GM18511 (cell line): Measurements from ENCODE around the gene GRIPAP1.
"Not testable (repeated sequence)": the region's sequence is repeated elsewhere in the genome, so short reads cannot be mapped to it uniquely, and the experiment has no call there.

Source experiments
- ATAC-seq: cut with Tn5 transposase; IDR thresholded peaks from one replicate; pipeline ENCODE4 v1.9.1; 2021; ENCODE audit warnings: mild to moderate bottlenecking, moderate library complexity; ENCODE audit not compliant: unreplicated experiment

Gene GRIPAP1

DNA sequence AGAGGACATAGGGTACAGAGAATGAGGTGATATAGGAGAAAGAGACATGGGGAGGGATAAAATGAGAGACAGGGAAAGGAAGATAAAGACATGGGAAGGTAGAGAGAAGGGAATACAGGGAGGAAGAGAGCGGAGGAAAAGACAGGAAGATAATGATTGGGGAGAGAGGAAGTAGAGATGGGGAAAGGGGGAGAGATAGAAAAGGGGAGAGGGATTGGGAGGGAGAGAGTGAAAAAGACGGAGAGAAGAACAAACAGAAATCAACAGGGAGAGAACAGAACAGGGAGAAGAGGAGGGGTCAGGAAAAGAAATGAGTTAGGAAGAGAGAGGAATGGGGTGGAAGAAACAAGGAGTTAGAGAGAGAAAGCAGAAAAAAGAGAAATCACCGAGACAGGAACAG, 4.6 kb downstream of the GRIPAP1 start:
- no peak for ATAC-seq

DNA sequence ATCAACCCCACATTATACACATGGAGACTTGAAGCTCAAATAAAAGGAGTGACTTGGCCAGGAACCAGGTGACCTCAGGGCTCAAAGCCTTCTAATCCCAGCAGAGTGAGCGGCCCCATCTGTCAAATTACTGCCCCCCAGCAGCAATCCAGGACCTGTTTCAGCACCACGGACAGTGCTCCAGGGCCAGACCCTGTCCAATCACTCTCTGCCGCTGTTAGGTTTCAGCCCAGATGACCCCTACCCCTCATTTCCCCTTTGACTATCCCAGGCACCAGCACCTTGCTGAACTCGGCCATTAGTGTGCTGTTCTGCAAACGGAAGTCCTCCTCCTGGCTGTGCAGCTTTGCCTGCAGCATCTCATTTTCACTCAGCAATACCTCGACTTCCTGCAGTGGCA, 5.1 kb downstream of the GRIPAP1 start:
- ATAC-seq = no peak

DNA sequence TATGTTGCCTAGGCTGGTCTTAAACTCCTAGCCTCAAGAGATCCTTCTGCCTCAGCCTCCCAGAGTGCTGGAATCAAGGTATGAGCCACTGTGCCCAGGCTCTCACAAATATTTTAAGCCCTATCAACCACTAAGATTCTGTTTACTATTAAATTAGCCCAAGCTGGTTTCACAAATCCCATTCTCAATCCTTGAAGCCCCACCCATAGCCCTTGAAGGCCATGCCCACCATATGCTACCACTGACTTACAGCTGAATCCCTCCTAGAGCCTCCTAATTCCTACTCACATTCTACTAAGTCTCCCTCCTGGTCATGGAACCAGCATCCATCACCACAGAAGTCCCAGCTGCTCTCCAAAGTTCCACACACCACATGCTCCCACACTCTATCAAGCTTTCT, 9.7 kb downstream of the GRIPAP1 start:
- no peak for ATAC-seq

DNA sequence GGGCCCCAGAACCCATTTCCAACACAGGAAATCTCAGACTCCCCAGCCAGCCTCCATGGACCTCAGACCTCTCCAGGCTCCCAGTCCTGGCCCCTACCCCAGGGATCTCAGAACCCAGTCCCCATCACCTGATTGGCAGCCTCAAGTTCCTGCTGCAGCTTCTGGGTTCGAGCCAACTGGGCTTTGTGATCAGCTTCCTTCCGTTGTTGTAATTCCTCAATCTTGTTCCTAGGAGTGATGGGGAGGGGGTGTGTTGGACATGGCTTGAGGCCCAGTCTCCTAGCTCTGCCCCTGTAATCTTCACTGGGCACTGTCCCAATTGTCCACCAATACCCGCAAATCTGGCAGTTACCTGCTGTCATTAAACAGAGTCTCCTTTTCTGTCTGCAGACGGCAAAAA, 12.6 kb downstream of the GRIPAP1 start:
- ATAC-seq = no peak

DNA sequence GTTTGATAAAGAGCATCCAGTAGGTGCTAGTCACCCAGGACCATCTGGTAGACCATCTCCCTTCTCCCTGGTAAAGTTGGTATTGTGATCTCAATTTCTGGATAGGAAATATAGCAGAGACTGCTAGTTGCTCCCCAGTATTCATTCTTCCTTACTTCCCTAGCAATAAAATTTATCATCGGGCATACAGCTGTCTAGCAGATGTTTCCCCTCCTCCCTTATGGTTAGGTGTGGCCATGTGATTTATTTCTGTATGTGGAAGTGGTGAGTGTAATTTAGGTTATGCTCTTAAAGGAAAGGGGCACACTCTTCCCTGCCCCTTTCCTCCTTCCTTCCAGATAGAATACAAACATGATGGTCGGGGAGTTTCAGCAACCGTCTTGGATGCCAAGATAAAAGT, 18.2 kb downstream of the GRIPAP1 start:
- ATAC-seq = no peak

DNA sequence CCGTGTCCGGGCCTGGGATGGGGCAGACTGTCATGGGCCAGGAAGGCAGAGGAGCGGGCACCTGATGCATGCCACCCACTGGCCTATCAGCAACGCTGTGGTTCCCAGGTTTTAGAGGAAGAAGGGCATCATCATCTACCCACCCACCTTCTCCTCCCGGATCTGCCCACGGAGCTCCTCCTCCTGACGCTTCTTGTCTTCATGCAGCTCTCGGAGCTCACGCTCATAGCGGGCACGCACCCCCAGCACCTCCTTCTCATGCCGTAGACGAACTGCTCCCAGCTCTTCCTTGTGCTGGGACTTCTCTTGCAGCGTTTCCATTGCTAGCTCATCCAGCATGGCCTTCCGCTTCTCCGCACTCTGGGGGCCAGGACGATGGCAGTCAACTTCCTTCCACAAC, 19.0 kb downstream of the GRIPAP1 start:
- ATAC-seq = no peak

DNA sequence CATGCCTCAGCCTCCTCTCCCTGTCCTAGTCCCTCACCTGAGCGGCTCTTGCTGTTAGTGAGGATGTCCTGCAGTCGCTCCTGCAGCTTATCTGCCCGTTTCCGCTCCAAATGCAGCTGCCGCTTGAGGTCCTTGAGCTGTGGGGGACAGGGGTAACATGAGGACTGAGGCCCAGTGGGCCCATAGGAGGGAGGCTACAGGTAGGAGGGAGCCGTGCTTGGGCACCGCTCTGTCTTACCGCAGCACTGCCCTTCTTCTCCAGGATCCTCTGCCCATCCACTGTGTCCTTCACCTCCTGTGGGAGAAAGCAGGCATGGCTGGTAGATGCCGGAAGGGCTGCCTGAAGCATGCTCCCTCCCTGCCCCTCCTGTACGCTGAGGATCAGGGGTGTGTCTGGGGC, 20.9 kb downstream of the GRIPAP1 start:
- ATAC-seq = no peak

DNA sequence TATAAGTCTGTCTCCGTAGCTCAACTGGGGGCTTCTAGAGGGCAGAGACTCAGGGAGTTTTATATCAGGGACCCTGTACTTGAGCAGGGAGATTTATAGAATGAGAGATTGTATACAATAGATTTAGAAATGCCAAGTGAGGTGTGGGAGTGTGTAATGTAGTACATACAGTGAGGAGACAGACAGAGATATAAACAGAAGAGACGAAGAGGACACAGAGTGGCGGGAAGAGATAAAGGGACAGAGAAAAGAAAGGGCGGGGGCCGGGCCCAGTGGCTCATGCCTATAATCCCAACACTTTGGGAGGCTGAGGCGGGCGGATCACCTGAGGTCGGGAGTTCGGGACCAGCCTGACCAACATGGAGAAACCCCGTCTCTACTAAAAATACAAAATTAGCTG, 21.7 kb downstream of the GRIPAP1 start:
- ATAC-seq = not testable (repeated sequence)

DNA sequence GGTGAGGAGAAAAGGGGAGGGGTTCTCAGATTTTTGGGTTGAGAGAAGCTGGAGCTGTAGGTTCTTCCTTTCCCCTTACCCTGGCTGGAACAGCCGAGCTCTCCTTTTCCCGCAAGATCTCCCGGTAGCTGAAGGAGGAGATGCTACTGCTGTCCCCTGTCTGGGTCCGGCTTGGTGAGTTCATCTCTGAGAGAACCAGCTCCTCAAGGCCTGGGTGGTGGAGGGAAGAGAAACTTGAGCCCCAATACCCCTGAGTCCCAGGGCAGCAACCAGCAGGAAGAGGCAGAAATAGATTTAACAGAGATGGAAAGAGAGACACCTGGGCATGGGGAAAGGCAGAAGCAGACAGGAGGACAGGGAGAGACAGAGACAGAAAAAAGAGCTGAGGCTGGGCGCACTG, 23.8 kb downstream of the GRIPAP1 start:
- ATAC-seq = no peak

DNA sequence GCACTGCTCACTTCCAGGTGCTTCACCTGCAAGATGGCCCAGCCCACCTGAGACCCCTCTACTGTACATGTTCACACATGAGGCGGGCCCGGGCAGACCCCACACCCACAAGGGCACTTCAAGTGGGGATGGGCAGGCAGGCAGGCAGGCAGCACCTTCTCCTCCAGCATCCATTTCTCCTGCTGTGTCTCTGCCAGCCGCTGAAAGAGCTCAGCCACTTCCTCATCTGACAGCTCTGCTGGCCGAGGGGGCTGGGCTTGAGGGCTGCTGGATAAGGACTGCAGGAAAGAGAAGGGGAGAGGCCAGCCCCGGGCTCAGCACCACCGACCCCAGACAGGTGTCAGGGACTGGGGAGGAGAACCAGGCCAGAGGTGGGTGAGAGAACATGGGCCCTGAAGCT, 26.0 kb downstream of the GRIPAP1 start:
- no peak for ATAC-seq

DNA sequence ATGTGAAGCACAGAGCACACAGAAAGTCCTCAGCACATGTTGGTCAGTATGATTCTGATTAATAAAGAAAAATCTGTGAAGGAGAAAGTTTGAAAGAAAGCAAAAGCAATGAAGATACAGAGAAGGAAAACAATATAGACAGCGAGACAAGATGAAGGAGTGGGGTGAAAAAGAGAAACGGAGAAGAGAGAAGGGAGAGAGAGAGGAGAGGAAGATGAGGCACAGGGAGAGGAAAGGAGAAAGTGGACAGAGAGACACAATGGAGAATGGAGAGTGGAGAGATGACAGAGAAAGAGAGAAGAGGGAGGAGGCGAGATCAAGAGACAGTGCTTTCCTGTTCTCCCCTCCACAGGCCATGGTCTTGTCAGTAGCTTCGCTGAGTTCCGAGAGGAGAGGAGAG, 26.5 kb downstream of the GRIPAP1 start:
- ATAC-seq = no peak

DNA sequence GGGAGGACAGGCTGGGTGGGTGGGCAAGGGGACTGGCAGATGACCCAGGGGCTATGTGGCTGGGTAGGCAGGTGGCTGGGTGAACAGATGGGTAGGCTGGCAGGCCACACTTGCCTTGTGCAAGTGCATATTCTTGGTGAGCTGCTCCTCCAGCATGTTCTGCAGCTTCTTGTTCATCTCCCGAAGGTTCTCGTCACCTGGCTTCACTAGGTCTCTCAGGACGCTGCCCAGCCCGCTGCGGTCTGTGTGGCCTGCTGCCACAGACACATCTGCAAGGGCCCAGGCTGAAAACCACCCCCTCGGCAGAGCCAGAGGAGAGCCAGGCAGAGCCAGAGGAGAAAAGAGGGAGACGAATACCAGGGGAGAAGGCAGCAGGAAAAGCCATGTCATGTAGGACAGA, 27.0 kb downstream of the GRIPAP1 start:
- no peak for ATAC-seq

DNA sequence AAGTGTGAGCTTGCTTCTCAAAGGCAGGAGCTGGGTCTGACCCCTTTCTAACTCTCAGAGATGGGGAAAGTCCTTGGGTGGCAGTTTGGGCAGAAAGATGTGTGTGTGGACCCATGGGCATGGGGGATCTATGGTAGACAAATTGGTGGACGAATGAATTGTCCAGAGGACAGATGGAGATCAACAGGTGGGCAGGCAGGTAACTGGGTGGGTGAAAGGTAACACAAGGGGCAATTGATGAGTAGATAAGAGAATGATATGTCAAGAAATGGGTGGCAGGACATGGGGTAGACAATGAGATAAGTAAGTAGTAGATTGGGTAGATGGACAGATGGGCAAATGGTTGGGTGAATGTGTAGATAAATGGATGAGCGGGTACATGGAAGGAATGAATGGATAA, 27.5 kb downstream of the GRIPAP1 start:
- ATAC-seq = no peak

DNA sequence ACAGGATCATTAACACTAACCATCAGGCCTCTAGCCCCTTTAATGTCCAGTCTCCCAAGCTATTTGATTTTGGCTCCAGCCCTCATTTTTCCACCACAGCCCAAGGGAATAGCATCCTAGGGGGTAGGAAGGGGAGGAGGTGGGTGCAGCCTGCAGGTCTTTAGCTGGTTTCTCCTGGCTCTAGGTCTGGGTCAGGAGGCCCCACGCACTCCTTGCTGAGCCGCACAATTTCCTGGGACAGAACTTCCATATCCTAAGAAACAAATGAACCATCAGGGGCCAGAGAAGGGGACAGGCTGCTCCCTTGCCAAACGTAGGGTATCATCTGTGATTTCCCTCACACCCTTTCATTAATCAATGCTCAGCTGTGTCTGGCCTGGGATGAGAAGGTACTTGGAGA, 28.0 kb downstream of the GRIPAP1 start:
- ATAC-seq = no peak

DNA sequence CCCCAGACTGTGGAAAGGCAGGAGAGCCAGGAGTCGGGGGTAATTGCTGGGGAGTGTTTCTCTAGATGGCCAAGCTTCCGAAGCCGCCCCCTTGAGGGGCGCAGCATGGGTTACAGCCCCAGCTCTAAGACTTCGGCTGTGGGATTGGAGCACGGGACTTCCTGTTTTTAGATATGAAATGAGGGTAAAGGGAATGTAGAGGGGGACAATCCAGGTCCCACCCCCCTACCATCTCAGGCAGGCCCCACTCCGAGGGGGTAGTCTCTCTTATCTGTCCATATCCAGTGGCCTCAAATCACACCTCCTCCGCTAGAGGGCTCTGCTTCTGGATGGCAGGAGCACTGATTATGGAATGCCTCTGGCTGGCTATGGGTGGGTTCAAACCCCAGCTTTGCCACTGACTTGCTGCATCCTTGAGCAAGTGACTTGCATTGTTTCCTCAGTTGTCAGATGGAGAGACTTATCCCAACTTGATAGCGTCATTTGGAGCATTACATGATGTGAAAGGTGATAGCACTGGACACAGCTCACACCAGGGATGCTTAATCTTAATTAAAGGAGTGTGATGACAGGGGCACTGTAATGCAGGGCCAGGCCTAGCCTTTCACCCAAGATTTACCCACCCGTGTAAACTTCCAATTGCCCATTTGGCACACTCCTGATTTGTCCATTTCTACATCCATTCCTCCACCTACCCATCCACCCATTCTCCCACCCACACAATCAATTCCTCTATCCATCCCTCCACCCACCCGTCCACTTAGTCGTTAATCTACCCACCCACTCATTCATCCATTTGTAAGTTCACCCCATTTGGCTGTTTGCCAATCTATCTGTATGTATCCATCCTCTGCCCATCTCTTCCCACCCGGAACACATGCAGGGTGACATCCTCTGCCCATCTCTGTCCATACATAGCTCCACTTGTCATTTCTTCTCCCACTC, 29.6 kb downstream of the GRIPAP1 start:
- no peak for ATAC-seq

DNA sequence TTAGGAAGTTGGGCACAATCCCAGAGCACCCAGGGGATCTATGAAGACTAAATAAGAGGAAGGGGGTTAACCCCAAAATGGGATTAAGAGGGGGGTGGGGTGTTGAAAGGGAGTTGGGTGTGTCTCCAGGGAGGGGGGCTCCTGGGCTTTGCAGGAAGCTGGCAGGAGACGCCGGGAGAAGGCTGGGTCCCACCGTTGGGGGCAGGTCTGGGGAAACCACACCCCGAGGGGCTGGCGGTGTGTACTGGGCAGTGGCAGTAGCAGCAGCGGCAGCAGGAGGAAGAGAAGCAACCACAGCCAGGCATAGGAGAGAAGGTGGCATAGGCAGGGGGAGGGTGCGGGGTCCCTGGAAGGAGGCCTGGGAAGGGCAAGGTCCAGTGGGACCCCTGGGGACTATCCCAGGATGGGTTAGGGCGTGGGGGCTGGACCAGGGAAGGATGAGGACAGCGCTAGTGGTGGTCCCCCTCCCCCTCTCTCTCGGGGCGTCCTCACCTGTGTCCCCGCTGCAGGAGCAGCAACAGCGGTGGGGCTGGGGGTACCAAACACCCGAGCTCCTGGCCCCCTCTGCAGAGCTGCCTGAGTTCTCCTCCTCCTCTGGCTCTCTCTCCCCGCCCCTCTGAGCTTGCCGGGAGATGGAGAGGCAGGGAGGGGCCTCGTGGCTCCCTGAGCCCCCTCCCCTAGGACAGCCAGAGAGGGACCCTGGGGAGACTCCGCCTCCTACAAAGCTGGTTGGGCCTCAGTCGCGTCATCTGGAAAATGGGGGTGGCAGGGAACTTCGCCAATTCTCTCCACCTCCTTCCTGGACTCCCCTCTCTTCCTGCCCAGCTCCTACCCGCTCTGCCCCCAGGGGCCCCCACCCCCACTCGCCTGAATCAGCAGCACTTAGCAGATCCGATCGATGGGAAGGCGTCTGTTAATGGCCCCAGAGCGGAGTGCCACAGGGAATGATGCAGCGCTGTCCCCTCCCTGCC, 30.5 kb downstream of the GRIPAP1 start, which contains the start of gene KCND1:
Gene KCND1, minus strand, starts transcription at position 596 of the 971 bp plus-strand sequence. CDS start 1,573 bp downstream, outside the sequence.
- no peak for ATAC-seq

DNA sequence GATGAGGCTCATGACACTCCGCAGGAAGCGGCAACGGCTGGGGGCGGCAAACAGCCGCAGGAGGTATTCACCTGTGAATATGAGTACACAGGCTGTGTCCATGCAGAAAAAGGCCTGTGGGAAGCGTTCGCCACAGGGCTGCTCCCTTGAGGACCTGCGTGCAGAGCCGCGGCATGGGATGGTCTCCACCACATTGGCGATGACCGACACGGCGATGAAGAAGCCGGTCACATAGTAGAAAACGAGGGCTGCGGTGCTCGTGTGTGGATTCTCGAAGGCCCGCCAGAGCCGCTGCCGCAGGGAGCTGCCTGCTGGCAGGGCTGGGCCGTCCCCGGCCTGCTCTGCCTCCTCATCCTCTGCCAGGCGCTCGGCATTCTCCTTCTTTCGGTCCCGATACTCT, 32.6 kb downstream of the GRIPAP1 start:
- ATAC-seq = no peak

DNA sequence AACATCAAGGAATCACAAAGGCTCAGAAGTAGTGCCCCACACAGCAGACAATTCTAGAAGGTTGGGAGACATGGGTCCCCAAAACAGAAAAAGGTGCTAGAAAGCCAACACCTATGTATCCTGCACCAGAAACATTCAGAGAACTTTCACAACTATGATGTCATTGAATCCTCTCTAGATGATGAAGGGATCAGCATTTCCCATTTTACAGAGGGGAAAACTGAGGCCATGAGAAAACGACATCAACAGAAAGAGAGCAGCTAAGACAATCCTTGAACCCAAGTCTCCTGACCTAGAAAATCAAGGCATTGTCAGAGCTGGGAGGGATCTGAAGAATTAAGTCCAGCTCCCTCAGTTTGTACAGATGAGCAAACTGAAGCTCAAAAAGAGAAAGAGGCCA, 33.7 kb downstream of the GRIPAP1 start:
- no peak for ATAC-seq

DNA sequence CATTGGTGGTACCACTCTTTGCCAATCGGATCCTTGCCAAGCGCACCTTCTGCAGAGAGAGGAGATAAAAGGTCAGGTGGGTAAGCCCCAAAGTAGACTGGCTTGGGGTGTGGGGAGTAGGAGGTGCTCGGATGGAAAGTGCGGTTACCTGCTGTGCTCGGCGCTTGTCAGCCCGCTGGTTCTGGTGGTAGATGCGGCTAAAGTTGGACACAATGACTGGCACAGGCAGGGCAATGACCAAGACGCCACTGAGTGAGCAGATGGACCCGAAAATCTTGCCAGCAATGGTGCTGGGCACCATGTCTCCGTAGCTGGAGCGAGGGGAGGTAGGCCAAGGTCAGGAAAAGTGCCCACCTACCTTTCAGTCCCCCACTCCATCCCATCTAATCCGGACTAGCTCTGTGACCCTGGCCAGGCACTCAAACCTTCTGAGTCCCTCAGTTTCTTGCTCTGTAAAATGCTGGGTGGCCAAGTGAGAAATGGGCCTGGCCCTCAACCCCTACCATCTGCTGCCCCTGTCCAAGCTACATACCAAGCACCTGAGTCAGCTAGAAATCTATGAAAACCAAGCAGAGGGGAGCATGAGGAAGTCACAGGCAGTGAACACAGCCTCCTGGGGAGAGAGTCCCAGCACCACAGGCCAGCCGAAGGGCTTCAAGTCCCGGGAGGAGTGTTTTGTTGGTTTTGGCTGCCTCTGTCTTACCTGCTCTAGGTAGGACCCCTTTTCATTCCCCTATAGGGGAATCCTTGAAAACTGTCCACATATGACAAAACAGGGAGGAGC, 35.1 kb downstream of the GRIPAP1 start:
- ATAC-seq = no peak

DNA sequence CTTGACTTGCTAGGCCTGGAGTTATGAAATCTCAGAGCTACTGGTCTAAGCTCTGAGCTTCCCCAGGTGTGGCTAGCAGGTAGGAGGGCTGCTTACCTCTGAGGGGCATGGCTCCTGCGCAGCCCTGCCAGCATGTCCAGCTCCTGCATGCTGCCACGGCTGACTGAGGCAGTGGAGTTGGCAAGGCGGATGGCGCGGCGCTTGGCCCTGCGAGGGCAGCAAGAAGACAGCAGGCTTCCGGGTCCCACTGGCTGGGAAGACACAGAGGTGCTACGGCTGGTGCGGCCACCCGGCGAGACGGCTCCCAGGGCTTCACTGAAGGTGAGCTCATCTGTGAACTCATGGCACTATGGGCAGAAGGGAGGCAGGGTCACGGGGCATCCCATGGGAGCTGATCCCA, 36.1 kb downstream of the GRIPAP1 start:
- no peak for ATAC-seq

DNA sequence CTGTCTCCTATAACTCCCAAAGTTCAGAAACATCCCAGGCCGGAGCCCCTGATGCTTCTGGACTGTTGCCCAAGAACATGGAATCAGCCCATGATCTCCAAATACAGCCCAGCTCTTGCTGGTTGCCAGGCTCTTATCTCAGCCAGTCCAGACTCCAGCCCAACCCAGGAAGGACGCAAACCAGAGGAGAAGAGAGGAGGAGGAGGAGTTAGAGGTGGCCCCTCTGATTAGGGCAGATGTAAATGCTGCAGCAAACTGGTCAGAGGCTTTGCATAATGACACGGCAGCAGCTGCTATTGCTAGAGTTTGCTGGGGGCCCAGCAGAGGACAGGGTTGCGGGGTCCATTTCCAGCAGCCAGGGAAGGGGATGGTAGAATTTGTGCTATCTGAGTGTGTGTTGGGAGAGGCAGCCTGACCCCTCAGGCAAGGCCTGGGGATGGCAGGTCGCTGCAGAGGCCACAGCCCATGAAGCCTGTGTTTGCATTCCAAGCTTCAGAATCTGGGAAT, 40.4 kb downstream of the GRIPAP1 start:
- ATAC-seq = no peak
